Measurements from ENCODE around the gene MYO7B. TPM values are rescaled to one million over a fixed set of nuclear protein-coding genes. Genes with fewer than 3 reads are reported as not detected.

Gene MYO7B
- total and polyA plus RNA-seq, 8 donors = 0.61 to 2.4 (median 1.00) TPM

DNA sequence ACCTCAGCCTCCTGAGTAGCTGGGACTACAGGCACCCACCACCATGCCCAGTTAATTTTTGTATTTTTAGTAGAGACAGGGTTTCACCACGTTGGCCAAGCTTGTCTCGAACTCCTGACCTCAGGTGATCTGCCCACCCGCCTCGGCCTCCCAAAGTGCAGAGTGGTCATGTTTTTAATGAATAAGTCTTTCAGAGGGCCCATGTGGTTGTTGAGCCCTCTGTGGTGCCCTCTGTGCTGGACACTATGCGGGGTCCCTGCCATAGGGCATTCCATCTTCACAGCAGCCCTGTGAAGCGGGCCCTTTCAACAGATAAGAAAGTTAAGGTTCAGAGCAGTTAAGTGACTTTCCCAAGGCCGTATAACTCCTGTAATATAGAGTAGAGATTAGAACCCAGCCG, 25.9 kb downstream of the MYO7B start:
- ATAC-seq = no peak
- H3K27ac ChIP-seq = no peak overlapping the region
- no peaks in the 10 kb centered on the region for H3K27me3 ChIP-seq
- intact Hi-C loops (cut with DNase I) = no loop called here
- no peak overlapping the region for H3K4me3 ChIP-seq
- peaks cover 0 to 6% of the 10 kb centered on the region in 2 donors for H3K4me1 ChIP-seq
- H3K36me3 ChIP-seq = no peaks in the 10 kb centered on the region
- TF ChIP-seq, protein P1, sequence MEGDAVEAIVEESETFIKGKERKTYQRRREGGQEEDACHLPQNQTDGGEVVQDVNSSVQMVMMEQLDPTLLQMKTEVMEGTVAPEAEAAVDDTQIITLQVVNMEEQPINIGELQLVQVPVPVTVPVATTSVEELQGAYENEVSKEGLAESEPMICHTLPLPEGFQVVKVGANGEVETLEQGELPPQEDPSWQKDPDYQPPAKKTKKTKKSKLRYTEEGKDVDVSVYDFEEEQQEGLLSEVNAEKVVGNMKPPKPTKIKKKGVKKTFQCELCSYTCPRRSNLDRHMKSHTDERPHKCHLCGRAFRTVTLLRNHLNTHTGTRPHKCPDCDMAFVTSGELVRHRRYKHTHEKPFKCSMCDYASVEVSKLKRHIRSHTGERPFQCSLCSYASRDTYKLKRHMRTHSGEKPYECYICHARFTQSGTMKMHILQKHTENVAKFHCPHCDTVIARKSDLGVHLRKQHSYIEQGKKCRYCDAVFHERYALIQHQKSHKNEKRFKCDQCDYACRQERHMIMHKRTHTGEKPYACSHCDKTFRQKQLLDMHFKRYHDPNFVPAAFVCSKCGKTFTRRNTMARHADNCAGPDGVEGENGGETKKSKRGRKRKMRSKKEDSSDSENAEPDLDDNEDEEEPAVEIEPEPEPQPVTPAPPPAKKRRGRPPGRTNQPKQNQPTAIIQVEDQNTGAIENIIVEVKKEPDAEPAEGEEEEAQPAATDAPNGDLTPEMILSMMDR (IDR thresholded peaks at IDR 0.05) = no peak
- peaks cover 0 to 8% of the 10 kb centered on the region in 2 donors for H3K9me3 ChIP-seq
- DNase-seq = no peak

DNA sequence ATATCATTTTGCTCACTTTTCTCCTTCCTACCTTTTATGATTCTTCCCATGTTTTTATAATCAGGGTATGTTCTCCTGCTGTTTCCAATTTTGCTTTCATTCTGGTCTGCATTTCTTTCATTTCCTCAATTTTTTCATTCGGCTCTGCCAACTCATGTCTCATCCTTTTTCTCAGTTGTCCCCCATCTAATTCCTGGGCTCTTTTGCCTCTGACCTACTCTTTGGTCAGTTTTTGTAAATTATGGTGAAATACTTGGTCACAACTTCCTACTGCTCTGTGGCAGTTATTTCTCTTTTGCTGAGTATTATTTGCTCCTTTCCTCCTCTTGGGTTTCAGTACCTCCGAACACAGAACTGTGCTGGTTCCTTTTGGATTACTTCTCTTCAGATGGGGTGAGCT, 27.5 kb downstream of the MYO7B start:
- ATAC-seq (peak; percentile 15), DNase-seq (no peak)
- TF ChIP-seq, protein P1 (IDR thresholded peaks at IDR 0.05) = no peak
- Histone ChIP-seq H3K4me3 (no peak overlapping the region), H3K36me3 (no peaks in the 10 kb centered on the region), H3K9me3 (no peaks in the 10 kb centered on the region), H3K27ac (peak overlapping the region in 1 of 2 donors; percentile 64), H3K4me1 (peaks cover 0 to 6% of the 10 kb centered on the region in 2 donors), H3K27me3 (no peaks in the 10 kb centered on the region)
- intact Hi-C loops (cut with DNase I) = no loop called here

DNA sequence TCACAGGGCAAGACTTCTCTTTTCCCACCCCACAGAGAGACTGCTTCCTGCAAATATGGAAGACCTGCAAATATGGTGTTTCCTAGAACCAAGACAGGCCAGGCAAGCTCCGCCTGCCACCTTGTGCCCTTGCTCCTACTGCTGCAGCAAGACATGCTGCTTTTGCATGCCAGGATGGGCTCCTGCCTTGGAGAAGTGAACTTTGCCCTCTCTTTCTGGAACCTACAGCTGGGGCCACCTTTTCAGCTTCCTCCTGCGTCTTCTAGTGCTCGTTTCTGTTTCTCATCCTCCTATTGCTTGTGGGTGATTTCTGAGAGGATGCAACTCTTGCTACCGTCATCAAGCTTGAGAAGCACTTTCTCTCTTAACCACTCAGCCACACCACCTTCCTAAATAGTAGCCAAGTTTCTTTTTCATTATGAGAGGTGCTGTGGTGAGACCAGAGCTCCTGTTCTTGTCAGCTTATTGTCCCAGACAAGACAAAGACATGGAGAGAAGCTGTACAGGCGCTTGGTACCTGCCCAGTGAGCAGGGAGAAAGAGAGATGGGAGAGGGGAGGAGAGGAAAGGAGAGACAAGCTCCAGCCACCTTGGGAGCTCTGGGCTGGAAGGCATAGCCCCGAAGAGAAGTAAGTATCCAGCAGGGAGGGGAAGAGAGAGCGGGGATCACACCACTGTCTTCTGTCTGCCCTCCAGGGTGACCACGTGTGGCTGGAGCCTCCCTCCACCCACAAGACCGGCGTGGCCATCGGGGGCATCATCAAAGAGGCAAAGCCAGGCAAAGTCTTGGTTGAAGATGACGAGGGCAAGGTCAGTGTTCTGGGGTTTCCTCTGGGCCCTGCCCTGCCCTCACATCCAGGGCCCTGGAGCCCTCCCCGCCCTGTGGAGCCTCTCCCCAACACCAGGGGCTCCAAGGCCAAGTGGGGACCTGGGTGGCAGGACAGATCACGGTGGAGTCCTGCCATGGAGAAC, 28.3 kb downstream of the MYO7B start:
- no peaks in the 10 kb centered on the region for H3K27me3 ChIP-seq
- peak overlapping the region in 1 of 2 donors; percentile 64 for H3K27ac ChIP-seq
- no peaks in the 10 kb centered on the region for H3K9me3 ChIP-seq
- H3K4me1 ChIP-seq = peaks cover 0 to 6% of the 10 kb centered on the region in 2 donors
- no peaks in the 10 kb centered on the region for H3K36me3 ChIP-seq
- TF ChIP-seq, protein P1 (IDR thresholded peaks at IDR 0.05) = no peak
- H3K4me3 ChIP-seq = no peak overlapping the region
- intact Hi-C loops (cut with DNase I) = no loop called here
- ATAC-seq = peak; percentile 20
- no peak for DNase-seq

DNA sequence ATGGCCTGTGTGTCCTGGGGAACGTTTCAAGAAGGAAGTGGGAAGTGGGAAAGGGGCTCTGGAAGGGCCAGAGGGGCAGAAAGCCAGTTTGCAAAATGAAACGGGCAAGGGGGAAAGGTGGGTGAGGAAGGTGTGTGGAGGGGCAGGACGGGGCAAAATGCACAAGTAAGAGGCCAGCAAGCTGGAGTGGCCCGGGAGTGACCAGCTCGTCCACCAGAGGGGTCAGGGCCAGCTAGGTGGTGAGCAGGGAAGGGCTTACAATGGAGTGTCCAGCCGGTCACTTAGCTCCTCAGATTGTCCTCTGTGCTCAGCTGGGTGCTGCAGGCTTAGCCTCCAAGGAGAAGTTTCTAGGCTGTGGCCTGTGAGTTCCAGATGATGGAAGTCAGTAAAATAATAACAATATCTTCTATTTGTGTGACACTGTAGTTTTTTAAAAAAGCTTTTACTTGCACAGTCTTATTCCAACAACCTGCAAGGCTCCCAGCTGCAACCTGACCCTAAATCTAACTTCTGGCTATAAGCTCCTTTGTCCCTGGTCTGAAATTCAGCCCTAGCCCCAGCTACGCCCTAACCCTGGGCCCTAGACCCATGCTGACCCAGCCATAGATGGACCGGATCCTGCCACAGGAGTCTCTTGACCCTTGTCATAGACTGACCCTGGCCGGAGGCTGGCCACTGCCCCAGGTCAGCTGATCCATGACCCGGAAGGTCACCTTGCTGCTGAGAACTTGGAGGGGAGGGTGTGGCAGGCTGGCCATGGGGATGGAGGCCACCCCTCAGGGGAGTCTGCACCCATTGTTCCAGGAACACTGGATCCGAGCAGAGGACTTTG, 29.2 kb downstream of the MYO7B start:
- no peaks in the 10 kb centered on the region for H3K36me3 ChIP-seq
- intact Hi-C loops (cut with DNase I) = no loop called here
- peak overlapping the region in 1 of 2 donors; percentile 64 for H3K27ac ChIP-seq
- DNase-seq = no peak
- ATAC-seq = no peak
- no peaks in the 10 kb centered on the region for H3K9me3 ChIP-seq
- H3K4me1 ChIP-seq = peaks cover 0 to 6% of the 10 kb centered on the region in 2 donors
- H3K4me3 ChIP-seq = no peak overlapping the region
- TF ChIP-seq, protein P1 (IDR thresholded peaks at IDR 0.05) = no peak
- H3K27me3 ChIP-seq = no peaks in the 10 kb centered on the region
